ENCODE results near the gene LIN7A.
"Not testable (repeated sequence)": the region's sequence is repeated elsewhere in the genome, so short reads cannot be mapped to it uniquely, and the experiment has no call there.

The LIN7A gene

DNA sequence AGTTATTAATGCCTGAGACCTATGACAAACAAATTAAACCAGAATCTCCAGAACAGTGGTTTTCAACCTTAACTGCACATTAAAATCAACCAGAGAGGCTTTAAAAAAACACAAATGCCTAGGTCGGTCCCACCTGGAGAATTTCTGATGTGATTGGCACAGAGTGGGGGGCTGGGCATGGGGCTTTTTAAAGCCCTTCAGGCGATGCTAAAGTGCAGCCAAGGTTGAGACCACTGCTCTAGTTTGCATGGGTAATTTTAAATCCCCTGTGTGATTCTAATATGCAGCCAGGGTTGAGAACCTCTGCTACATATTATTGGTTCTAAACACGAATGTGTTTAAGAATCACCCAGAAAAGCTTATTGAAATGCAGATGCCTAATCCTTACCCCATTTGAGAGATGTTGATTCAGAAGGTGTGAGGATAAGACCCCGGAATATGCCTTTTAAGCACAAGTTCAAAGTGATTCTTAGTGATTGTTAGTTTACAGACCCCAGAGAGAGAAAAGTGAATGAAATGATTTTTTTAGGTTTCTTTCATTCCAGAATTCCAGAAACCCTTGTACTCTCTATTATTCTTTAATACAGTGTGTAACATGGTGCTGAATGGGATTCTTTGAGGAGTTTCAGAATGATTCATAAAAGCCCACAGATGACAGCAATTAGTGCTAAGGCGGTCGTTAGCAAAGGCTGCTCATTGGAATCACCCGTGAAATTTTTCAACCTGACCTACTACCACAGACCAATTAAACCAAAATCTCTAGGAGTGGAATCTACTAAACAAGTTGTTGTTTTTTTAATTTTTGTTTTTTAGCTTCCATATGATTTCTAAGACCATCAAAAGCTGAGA lies 44.9 kb downstream of the LIN7A start:
- H3F3A ChIP-seq (ENCODE audit: insufficient read depth), result no peaks in the 10 kb centered on the region
- no peaks in the 10 kb centered on the region for H3K36me3 ChIP-seq (ENCODE audit: low read length)
- no peak overlapping the region for H3K27ac ChIP-seq (ENCODE audit: low read depth, low read length)
- H3K4me2 ChIP-seq (ENCODE audit: low read depth, low read length, poor library complexity, severe bottlenecking), result no peak overlapping the region
- H3K9me3 ChIP-seq (ENCODE audit: insufficient read depth, low read length), result no peaks in the 10 kb centered on the region
- TF ChIP-seq CTCF (IDR thresholded peaks at IDR 0.05; ENCODE audit: insufficient read depth, low read length, poor library complexity, severe bottlenecking) (no peak), EZH2phosphoT487 (conservative IDR thresholded peaks at IDR 0.05; ENCODE audit: low read length) (no peak)
- H3K4me3 ChIP-seq (ENCODE audit: insufficient read depth, low read length, poor library complexity, severe bottlenecking), result no peak overlapping the region
- no peaks in the 10 kb centered on the region for H4K20me1 ChIP-seq (ENCODE audit: low read depth, low read length)
- no peaks in the 10 kb centered on the region for H3K79me2 ChIP-seq (ENCODE audit: insufficient read depth, low read length)
- no peak overlapping the region for H3K9ac ChIP-seq (ENCODE audit: low read length)
- H3K9me2 ChIP-seq (replicated peaks; ENCODE audit: insufficient read depth, low read length), result no peaks in the 10 kb centered on the region; the same call in 1 of the 2 replicates
- no peaks in the 10 kb centered on the region for H3K27me3 ChIP-seq (ENCODE audit: low read length)
- no peak overlapping the region for H2AFZ ChIP-seq (ENCODE audit: low read depth, low read length, severe bottlenecking)

DNA sequence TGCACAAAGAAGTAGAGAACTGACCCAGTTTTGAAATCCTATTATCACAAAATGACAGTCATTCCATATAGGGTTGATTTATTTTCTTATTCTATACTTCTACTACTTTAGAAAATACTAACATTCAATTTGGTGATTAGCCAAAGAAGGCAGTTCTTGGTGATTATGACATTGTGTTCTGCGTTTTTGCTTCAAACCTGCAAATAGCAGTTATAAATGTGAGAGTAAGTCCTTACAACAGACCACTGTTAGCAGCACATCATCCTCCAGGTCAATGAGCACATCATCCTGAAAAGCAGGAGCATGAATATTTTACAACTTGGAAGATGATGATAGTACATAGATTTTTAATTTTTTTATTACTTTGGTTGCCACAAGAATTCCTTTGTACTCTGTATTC lies 53.1 kb downstream of the LIN7A start:
- H3K9me3 ChIP-seq (ENCODE audit: insufficient read depth, low read length), result no peaks in the 10 kb centered on the region
- no peak overlapping the region for H2AFZ ChIP-seq (ENCODE audit: low read depth, low read length, severe bottlenecking)
- no peak overlapping the region for H3K4me2 ChIP-seq (ENCODE audit: low read depth, low read length, poor library complexity, severe bottlenecking)
- H3K9ac ChIP-seq (ENCODE audit: low read length), result no peak overlapping the region
- no peaks in the 10 kb centered on the region for H3K9me2 ChIP-seq (replicated peaks; ENCODE audit: insufficient read depth, low read length)
- no peaks in the 10 kb centered on the region for H3K36me3 ChIP-seq (ENCODE audit: low read length)
- no peaks in the 10 kb centered on the region for H3F3A ChIP-seq (ENCODE audit: insufficient read depth)
- H4K20me1 ChIP-seq (ENCODE audit: low read depth, low read length), result no peaks in the 10 kb centered on the region
- no peaks in the 10 kb centered on the region for H3K27me3 ChIP-seq (ENCODE audit: low read length)
- no peak overlapping the region for H3K27ac ChIP-seq (ENCODE audit: low read depth, low read length)
- H3K79me2 ChIP-seq (ENCODE audit: insufficient read depth, low read length), result no peaks in the 10 kb centered on the region
- no peak for TF ChIP-seq EZH2phosphoT487 (conservative IDR thresholded peaks at IDR 0.05; ENCODE audit: low read length)
- no peak for TF ChIP-seq CTCF (IDR thresholded peaks at IDR 0.05; ENCODE audit: insufficient read depth, low read length, poor library complexity, severe bottlenecking)
- no peak overlapping the region for H3K4me3 ChIP-seq (ENCODE audit: insufficient read depth, low read length, poor library complexity, severe bottlenecking)

DNA sequence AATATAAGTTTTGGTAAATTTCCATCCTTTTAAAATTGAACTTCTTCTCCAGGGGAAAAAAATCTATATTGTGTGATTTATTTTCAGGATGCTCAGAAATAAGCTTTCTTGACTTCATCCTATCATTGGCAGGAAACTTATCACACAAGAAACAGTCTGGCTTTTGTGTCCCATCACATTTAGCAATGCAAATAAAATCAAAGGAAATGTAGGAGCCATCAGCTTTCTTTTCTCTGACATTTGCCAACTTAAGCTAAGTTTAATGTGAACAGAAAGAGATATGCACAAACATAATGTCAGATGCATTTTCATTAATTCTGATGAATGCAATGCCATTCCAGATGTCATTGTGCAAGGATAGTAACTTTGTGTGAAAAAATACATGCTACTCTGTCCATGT lies 56.6 kb downstream of the LIN7A start:
- H2AFZ ChIP-seq (ENCODE audit: low read depth, low read length, severe bottlenecking), result no peak overlapping the region
- no peaks in the 10 kb centered on the region for H3K79me2 ChIP-seq (ENCODE audit: insufficient read depth, low read length)

DNA sequence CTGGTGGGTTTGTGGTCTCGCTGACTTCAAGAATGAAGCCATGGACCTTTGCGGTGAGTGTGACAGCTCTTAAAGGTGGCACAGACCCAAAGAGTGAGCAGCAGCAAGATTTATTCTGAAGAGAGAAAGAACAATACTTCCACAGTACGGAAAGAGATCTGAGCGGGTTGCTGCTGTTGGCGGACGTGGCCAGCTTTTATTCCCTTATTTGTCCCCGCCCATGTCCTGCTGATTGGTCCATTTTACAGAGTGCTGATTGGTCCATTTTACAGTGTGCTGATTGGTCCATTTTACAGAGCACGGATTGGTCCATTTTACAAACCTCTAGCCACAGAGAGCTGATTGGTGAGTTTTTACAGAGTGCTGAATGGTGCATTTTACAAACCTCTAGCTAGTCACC lies 59.3 kb downstream of the LIN7A start:
- H3K9ac ChIP-seq (ENCODE audit: low read length); H3K4me2 ChIP-seq (ENCODE audit: low read depth, low read length, poor library complexity, severe bottlenecking); H3K27ac ChIP-seq (ENCODE audit: low read depth, low read length); H2AFZ ChIP-seq (ENCODE audit: low read depth, low read length, severe bottlenecking); H3K9me2 ChIP-seq (replicated peaks; ENCODE audit: insufficient read depth, low read length); H3K9me3 ChIP-seq (ENCODE audit: insufficient read depth, low read length); H3K4me3 ChIP-seq (ENCODE audit: insufficient read depth, low read length, poor library complexity, severe bottlenecking); H3K27me3 ChIP-seq (ENCODE audit: low read length); H3F3A ChIP-seq (ENCODE audit: insufficient read depth); H4K20me1 ChIP-seq (ENCODE audit: low read depth, low read length); H3K79me2 ChIP-seq (ENCODE audit: insufficient read depth, low read length); H3K36me3 ChIP-seq (ENCODE audit: low read length): not testable (repeated sequence)

More for the DNA sequence above, 56.6 kb downstream of the LIN7A start:
- no peak overlapping the region for H3K4me2 ChIP-seq (ENCODE audit: low read depth, low read length, poor library complexity, severe bottlenecking)
- H3K36me3 ChIP-seq (ENCODE audit: low read length), result no peaks in the 10 kb centered on the region
- no peaks in the 10 kb centered on the region for H3F3A ChIP-seq (ENCODE audit: insufficient read depth)
- H3K27me3 ChIP-seq (ENCODE audit: low read length), result no peaks in the 10 kb centered on the region
- TF ChIP-seq EZH2phosphoT487 (conservative IDR thresholded peaks at IDR 0.05; ENCODE audit: low read length), result no peak
- TF ChIP-seq CTCF (IDR thresholded peaks at IDR 0.05; ENCODE audit: insufficient read depth, low read length, poor library complexity, severe bottlenecking), result no peak
- H3K9me2 ChIP-seq (replicated peaks; ENCODE audit: insufficient read depth, low read length), result no peaks in the 10 kb centered on the region
- no peaks in the 10 kb centered on the region for H4K20me1 ChIP-seq (ENCODE audit: low read depth, low read length)
- no peak overlapping the region for H3K9ac ChIP-seq (ENCODE audit: low read length)
- H3K27ac ChIP-seq (ENCODE audit: low read depth, low read length), result no peak overlapping the region
- H3K4me3 ChIP-seq (ENCODE audit: insufficient read depth, low read length, poor library complexity, severe bottlenecking), result no peak overlapping the region
- no peaks in the 10 kb centered on the region for H3K9me3 ChIP-seq (ENCODE audit: insufficient read depth, low read length)

Data from SU-DHL-6 (cell line).